Globus pallidus (tissue), 1 donor: Measurements from ENCODE around the gene PRICKLE1.
A peak's percentile ranks its signal among the peaks of the same experiment; 100 is the strongest.

Experiments used
- DNase-seq: peaks from one replicate; pipeline ENCODE4 v3.0.0-alpha.2; 2015; ENCODE audit warnings: low spot score

Gene PRICKLE1

GRCh38 chr12:42490261-42490842 lies 99.2 kb downstream of the PRICKLE1 start:
- DNase-seq = no peak

- DNase-seq = no peak
Observed at GRCh38 chr12:42486407-42486806, 103.1 kb downstream of the PRICKLE1 start.

- DNase-seq = no peak
Observed at GRCh38 chr12:42485823-42486222, 103.7 kb downstream of the PRICKLE1 start.

GRCh38 chr12:42484996-42485395 lies 104.5 kb downstream of the PRICKLE1 start:
- DNase-seq = no peak

- DNase-seq = no peak
Observed at GRCh38 chr12:42483521-42483790, 106.1 kb downstream of the PRICKLE1 start.

- peak; percentile 37 for DNase-seq
Observed at GRCh38 chr12:42482748-42483520, 106.6 kb downstream of the PRICKLE1 start.

- DNase-seq = no peak
Observed at GRCh38 chr12:42482041-42482747, 107.4 kb downstream of the PRICKLE1 start.

- no peak for DNase-seq
Observed at GRCh38 chr12:42481368-42481767, 108.2 kb downstream of the PRICKLE1 start.

GRCh38 chr12:42477941-42478340 lies 111.6 kb downstream of the PRICKLE1 start:
- DNase-seq = no peak

- no peak for DNase-seq
Observed at GRCh38 chr12:42475106-42475505, 114.4 kb downstream of the PRICKLE1 start.

- DNase-seq = no peak
Observed at GRCh38 chr12:42474391-42474790, 115.2 kb downstream of the PRICKLE1 start.

GRCh38 chr12:42473561-42473960 lies 116.0 kb downstream of the PRICKLE1 start:
- no peak for DNase-seq

GRCh38 chr12:42473130-42473529 lies 116.4 kb downstream of the PRICKLE1 start:
- no peak for DNase-seq

- DNase-seq = no peak
Observed at GRCh38 chr12:42472376-42472775, 117.2 kb downstream of the PRICKLE1 start.

GRCh38 chr12:42469355-42470175 lies 120.0 kb downstream of the PRICKLE1 start:
- DNase-seq = no peak

GRCh38 chr12:42468921-42469320 lies 120.6 kb downstream of the PRICKLE1 start:
- no peak for DNase-seq

GRCh38 chr12:42468341-42468821 lies 121.2 kb downstream of the PRICKLE1 start:
- DNase-seq = no peak

GRCh38 chr12:42463671-42464070 lies 125.9 kb downstream of the PRICKLE1 start:
- DNase-seq = no peak

GRCh38 chr12:42462486-42462885 lies 127.1 kb downstream of the PRICKLE1 start:
- no peak for DNase-seq

GRCh38 chr12:42459336-42459847 lies 130.2 kb downstream of the PRICKLE1 start:
- DNase-seq = no peak

GRCh38 chr12:42458575-42458974 lies 131.0 kb downstream of the PRICKLE1 start:
- DNase-seq = no peak

- DNase-seq = no peak
Observed at GRCh38 chr12:42450248-42450647, 139.3 kb downstream of the PRICKLE1 start.
